Osteoblast (primary cell): ENCODE data around the gene BABAM1. TPM values are rescaled to one million over a fixed set of nuclear protein-coding genes. Genes with fewer than 3 reads are reported as not detected.

Experiments
- DNase-seq: peaks from one replicate; pipeline ENCODE4 v3.0.0; 2011; ENCODE audit warnings: low spot score, mixed read lengths; ENCODE audit not compliant: insufficient read length; ENCODE audit errors: missing footprints
- H2AFZ ChIP-seq: 2 replicates; pipeline ENCODE4 v1.6.0; 2011; ENCODE audit warnings: mild to moderate bottlenecking, low read length
- H3K27ac ChIP-seq: 2 replicates; pipeline ENCODE4 v1.5.1; 2011; ENCODE audit warnings: mild to moderate bottlenecking, low read depth, low read length, moderate library complexity
- H3K27me3 ChIP-seq: 2 replicates; pipeline ENCODE4 v1.6.0; 2012; ENCODE audit warnings: mild to moderate bottlenecking, control low read depth, inconsistent platforms, low read length, moderate library complexity; ENCODE audit not compliant: insufficient read depth
- H3K36me3 ChIP-seq: 2 replicates; pipeline ENCODE4 v1.5.1; 2011; ENCODE audit warnings: mild to moderate bottlenecking, low read length, control low read depth, moderate library complexity; ENCODE audit not compliant: insufficient read depth
- H3K4me1 ChIP-seq: 2 replicates; pipeline ENCODE4 v1.5.1; 2011; ENCODE audit warnings: mild to moderate bottlenecking, low read length, control low read depth, moderate library complexity; ENCODE audit not compliant: insufficient read depth
- H3K4me2 ChIP-seq: 2 replicates; pipeline ENCODE4 v1.6.0; 2011; ENCODE audit warnings: mild to moderate bottlenecking, low read length; ENCODE audit not compliant: insufficient read depth
- H3K4me3 ChIP-seq: fragments of 200-600 bp; sonication (generic); 3 replicates; pipeline ENCODE4 v1.5.1; 2012; ENCODE audit warnings: mild to moderate bottlenecking, low read length, inconsistent platforms; ENCODE audit not compliant: insufficient read depth
- H3K79me2 ChIP-seq: 2 replicates; pipeline ENCODE4 v1.6.0; 2012; ENCODE audit warnings: mild to moderate bottlenecking, low read length, control low read depth, inconsistent platforms; ENCODE audit not compliant: insufficient read depth
- H3K9me3 ChIP-seq: 2 replicates; pipeline ENCODE4 v1.5.1; 2011; ENCODE audit warnings: low read depth, low read length, control low read depth
- H4K20me1 ChIP-seq: 2 replicates; pipeline ENCODE4 v1.6.0; 2012; ENCODE audit warnings: mild to moderate bottlenecking, low read length, control low read depth; ENCODE audit not compliant: insufficient read depth
- total RNA-seq: library from RNA; depleted of rRNA; stranded (reverse); fragments of >200 nt; gene quantifications from 2 replicates; pipeline ENCODE4 v1.2.3, GENCODE V29; 2012
- TF ChIP-seq, protein P1 (sequence below): IDR thresholded peaks from 2 replicates; pipeline ENCODE4 v1.5.1; 2011; ENCODE audit warnings: mild to moderate bottlenecking, low read depth, low read length, moderate library complexity; ENCODE audit errors: extremely low read depth

Gene BABAM1
- 74.8 and 76.7 TPM in 2 replicates for total RNA-seq

DNA sequence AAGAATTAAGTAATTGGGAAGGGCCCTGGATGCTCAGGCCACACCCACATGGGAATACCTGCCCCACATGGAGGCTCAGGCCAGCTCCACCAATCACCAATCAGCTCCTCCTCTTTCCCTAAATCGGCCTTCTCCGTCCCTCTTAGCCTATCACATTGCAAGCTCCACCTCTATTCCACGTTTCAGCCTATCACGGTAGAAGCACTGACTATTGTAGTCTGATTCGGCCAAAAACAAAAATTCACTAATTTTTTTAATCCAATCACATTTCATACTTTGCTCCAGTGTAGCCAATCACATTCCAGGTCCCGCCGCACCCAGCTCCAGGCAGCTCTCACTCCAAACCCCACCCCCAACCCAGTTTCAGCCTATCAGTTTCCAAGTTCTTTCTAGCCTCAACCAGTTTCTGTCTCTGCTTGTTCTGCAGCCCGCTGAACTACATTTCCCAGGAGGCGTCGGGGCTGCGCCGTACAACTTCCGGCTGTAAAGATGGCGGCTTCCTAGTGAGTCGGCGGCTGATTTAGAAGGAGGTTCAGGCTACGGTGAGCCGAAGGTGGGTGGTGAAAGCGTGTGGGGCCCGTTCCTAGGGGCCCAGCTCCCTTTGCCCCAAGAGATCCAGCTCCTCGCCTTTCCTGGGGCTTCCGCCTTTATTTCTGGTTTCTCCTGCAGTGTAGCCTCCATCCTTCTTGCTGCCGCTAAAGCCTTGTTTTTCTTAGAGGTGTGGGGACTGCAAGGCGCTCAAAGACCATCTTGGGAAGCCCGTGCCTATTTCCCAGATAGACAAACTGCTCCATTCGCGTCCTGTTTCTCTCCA, at the start of gene BABAM1:
Gene BABAM1, plus strand, starts transcription at position 469 of the 814 bp plus-strand sequence. CDS start 1,364 bp downstream, outside the sequence.
- H3K36me3 ChIP-seq = peaks cover 18% of the 10 kb centered on the region
- H3K4me2 ChIP-seq = peak within 1 kb of the TSS; percentile 84
- peak within 1 kb of the TSS; percentile 83 for H3K4me3 ChIP-seq
- DNase-seq = peak; percentile 100
- peaks cover 14% of the 10 kb centered on the region for H3K79me2 ChIP-seq
- H2AFZ ChIP-seq = peak within 1 kb of the TSS; percentile 93
- peak within 1 kb of the TSS; percentile 70 for H3K27ac ChIP-seq
- no peaks in the 10 kb centered on the region for H4K20me1 ChIP-seq
- TF ChIP-seq, protein P1, sequence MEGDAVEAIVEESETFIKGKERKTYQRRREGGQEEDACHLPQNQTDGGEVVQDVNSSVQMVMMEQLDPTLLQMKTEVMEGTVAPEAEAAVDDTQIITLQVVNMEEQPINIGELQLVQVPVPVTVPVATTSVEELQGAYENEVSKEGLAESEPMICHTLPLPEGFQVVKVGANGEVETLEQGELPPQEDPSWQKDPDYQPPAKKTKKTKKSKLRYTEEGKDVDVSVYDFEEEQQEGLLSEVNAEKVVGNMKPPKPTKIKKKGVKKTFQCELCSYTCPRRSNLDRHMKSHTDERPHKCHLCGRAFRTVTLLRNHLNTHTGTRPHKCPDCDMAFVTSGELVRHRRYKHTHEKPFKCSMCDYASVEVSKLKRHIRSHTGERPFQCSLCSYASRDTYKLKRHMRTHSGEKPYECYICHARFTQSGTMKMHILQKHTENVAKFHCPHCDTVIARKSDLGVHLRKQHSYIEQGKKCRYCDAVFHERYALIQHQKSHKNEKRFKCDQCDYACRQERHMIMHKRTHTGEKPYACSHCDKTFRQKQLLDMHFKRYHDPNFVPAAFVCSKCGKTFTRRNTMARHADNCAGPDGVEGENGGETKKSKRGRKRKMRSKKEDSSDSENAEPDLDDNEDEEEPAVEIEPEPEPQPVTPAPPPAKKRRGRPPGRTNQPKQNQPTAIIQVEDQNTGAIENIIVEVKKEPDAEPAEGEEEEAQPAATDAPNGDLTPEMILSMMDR = no peak
- H3K4me1 ChIP-seq = peaks cover 8% of the 10 kb centered on the region
- no peaks in the 10 kb centered on the region for H3K27me3 ChIP-seq
- H3K9me3 ChIP-seq = no peaks in the 10 kb centered on the region

DNA sequence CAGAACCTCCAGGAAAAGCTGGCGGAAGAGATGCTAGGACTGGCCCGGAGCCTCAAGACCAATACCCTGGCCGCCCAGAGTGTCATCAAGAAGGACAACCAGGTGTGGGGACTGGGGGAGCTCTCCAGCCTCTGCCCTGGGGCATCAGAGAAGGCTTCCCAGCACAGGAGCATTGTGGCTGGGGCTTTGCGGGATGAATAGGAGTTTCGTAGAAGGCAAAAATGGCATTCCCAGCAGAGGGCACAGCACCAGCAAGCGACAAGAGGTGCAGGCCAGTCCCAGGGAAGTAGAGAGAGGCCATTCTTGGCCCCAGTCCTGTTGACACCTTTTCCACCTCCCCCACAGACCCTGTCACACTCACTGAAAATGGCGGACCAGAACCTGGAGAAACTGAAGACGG, 48.0 kb upstream of the BABAM1 start:
- DNase-seq = peak; percentile 39
- Histone ChIP-seq H3K4me2 (no peak overlapping the region), H3K4me3 (no peak overlapping the region), H3K79me2 (peaks cover 3% of the 10 kb centered on the region), H4K20me1 (no peaks in the 10 kb centered on the region), H3K27ac (no peak overlapping the region), H3K9me3 (no peaks in the 10 kb centered on the region), H3K4me1 (peaks cover 16% of the 10 kb centered on the region), H3K36me3 (peaks cover 15% of the 10 kb centered on the region), H2AFZ (no peak overlapping the region), H3K27me3 (no peaks in the 10 kb centered on the region)
- TF ChIP-seq, protein P1 = no peak

DNA sequence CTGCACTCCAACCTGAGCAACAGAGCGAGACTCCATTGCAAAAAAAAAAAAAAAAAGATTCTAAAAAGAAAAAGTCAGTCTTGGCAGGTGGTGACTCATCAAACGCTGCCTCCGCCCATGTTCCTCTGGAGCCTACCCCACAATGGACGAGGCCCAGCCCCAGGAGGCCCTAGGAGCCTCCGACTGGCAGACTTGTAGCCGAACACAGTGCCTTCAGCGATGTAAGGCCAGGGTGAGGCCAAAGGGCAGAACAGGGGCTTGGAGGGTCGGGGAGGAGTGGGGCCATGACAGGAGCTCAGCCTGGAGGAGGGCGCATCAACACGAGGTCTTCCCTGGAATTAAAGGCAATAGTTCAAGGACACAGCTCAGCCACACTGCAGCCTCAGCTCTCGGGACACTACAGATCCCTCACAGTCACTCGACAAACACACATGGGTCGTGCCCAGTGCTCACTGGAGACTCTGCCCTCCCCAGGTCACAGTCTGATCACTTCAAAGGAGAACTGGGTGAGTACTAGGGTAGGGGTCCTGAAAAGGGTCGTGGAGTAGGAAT, 47.0 kb upstream of the BABAM1 start:
- no peaks in the 10 kb centered on the region for H3K27me3 ChIP-seq
- no peak overlapping the region for H3K27ac ChIP-seq
- no peak overlapping the region for H3K4me3 ChIP-seq
- peak; percentile 96 for DNase-seq
- H3K36me3 ChIP-seq = peaks cover 15% of the 10 kb centered on the region
- H3K9me3 ChIP-seq = no peaks in the 10 kb centered on the region
- peak overlapping the region; percentile 1 for H3K4me2 ChIP-seq
- TF ChIP-seq, protein P1 = no peak
- peak overlapping the region; percentile 67 for H2AFZ ChIP-seq
- no peaks in the 10 kb centered on the region for H4K20me1 ChIP-seq
- peaks cover 9% of the 10 kb centered on the region for H3K4me1 ChIP-seq
- peaks cover 3% of the 10 kb centered on the region for H3K79me2 ChIP-seq

DNA sequence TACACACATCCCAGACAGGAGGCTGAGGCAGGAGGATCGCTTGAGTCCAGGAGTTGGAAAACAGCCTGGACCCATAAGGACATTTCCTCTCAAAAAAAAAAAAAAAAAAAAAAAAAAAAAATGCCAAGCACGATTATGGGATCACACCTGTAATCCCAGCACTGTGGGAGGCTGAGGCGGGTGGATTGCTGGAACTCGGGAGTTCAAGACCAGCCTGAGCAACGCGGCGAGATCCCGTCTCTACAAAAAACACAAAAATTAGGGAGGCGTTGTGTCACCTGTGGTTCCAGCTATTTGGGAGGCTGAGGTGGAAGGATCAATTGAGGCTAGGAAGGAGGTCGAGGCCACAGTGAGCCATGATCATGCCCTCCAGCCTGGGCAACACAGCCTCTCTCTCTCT, 42.2 kb upstream of the BABAM1 start:
- Histone ChIP-seq H3K27me3 (no peaks in the 10 kb centered on the region), H2AFZ (no peak overlapping the region), H3K4me3 (no peak overlapping the region), H3K4me2 (peak overlapping the region; percentile 88), H3K27ac (no peak overlapping the region), H3K9me3 (no peaks in the 10 kb centered on the region), H3K36me3 (no peaks in the 10 kb centered on the region), H4K20me1 (no peaks in the 10 kb centered on the region), H3K4me1 (peaks cover 10% of the 10 kb centered on the region), H3K79me2 (no peaks in the 10 kb centered on the region)
- DNase-seq = no peak
- TF ChIP-seq, protein P1 = no peak
